HG03354 (cell line): Measurements from ENCODE around the gene PTPN11.
"Not testable (repeated sequence)": the region's sequence is repeated elsewhere in the genome, so short reads cannot be mapped to it uniquely, and the experiment has no call there.

Source experiments
- ATAC-seq: cut with Tn5 transposase; IDR thresholded peaks from one replicate; pipeline ENCODE4 v1.9.1; 2021; ENCODE audit warnings: mild to moderate bottlenecking; ENCODE audit not compliant: unreplicated experiment, poor library complexity, severe bottlenecking

The PTPN11 gene

DNA sequence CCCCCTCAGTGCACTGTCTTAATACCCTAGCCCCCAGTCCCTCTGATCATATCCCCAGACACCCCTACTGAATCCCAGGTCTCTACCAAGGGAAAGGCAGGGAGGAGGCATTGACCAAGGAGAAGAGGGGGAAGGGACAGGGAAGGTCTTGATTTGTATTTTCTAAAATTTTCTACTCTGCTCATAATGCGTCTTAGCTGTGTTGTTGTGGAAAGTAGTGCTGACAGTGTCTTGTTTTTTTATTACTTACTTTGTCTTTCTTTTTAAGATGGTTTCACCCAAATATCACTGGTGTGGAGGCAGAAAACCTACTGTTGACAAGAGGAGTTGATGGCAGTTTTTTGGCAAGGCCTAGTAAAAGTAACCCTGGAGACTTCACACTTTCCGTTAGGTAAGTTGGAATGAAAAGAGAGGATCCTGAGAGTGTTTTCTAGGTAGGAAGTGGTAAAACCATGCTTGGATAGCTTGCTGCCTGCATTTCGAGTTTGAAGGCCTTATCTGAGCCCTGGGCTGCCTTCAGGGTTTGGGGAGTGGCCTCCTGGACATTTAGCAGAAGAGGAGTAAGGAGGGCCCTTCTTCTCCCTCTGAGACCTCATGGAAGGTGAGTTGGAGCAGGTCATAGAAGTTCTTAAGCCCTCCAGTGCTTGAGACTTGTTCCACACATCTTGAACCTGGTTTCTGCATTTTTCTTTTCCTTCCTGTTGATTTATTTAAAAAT is 27.4 kb downstream of the PTPN11 start:
- no peak for ATAC-seq

DNA sequence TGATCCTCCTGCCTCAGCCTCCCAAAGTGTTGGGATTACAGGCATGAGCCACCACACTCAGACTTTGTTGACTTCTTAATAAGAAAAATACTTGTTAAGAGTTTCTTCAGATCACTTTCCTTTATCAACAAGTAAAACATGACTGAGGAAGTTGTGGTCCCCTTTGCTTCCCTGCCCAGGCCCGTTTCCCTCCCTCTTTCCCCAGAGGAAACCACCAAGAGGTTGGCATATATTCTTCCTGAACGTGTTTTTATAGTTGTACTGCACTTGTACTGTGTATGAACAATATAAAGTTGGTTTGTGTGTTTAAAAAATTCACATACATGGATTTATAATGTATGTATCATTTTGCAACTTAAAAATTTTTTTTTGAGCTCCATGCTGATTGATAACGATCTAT is 28.4 kb downstream of the PTPN11 start:
- no peak for ATAC-seq

DNA sequence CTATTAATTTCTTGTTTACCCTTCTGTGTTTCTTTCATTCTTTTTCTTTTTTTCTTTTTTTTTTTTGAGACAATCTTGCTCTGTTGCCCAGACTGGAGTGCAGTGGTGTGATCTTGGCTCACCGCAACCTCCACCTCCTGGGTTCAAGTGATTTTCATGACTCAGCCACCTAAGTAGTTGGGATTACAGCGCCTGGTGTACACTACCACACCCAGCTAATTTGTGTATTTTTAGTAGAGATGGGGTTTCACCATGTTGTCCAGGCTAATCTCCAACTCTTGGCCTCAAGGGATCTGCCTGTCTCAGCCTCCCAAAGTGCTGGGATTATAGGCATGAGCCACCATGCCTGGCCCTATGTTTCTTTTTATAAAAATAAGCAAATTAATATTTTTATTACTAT is 29.4 kb downstream of the PTPN11 start:
- not testable (repeated sequence) for ATAC-seq

DNA sequence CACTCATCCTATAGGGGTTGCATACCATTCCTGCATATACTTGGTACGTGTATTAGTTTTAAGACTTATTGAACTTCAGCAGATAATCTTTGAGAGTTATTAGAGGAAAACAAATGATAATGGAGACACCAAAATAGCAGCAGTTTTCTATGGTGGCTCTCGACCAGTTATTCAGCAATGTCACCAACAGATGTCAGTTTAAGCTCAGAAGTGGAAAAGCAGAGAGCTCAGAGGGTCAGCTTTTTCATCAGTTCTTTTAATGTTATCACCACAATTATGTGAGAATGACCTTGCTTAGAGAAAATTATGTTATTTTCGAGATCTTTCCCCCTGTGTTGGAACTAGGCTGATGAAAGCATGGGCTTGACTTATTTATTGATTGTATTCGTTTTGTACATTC is 32.0 kb downstream of the PTPN11 start:
- no peak for ATAC-seq

- no peak for ATAC-seq
These were observed 37.3 kb downstream of the PTPN11 start for GRCh38 chr12:112456029-112456428.

DNA sequence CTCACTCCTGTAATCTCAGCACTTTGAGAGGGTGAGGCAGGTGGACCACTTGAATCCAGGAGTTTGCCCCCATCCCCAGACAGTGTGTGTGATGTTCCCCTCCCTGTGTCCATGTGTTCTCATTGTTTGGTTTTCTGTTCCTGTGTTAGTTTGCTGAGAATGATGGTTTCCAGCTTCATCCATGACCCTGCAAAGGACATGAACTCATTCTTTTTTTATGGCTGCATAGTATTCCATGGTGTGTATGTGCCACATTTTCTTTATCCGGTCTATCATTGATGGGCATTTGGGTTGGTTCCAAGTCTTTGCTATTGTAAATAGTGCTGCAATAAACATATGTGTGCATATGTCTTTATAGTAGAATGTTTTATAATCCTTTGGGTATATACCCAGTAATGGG is 38.4 kb downstream of the PTPN11 start:
- not testable (repeated sequence) for ATAC-seq

GRCh38 chr12:112458330-112458729 is 39.6 kb downstream of the PTPN11 start:
- ATAC-seq, result no peak

- no peak for ATAC-seq
These were observed 40.0 kb downstream of the PTPN11 start for GRCh38 chr12:112458751-112459150.

GRCh38 chr12:112463478-112463877 is 44.7 kb downstream of the PTPN11 start:
- peak; percentile 53 for ATAC-seq

DNA sequence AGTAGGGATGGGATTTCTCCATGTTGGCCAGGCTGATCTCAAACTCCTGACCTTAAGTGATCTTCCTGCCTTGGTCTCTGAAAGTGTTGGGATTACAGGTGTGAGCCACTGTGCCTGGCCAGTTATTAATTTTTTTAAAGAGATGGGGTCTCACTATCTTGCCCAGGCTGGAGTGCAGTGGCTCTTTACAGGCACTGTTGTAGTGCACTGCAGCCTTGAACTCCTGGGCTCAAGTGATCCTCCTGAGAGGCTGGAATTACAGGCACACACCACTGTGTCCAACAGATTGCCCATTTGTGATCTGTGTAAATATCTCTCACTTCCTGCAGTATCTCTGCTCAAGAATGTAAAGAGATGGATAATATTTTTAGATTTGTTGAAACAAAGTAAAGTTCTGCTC is 45.9 kb downstream of the PTPN11 start:
- no peak for ATAC-seq

- ATAC-seq, result no peak
These were observed 47.3 kb downstream of the PTPN11 start for GRCh38 chr12:112466011-112466422.

- no peak for ATAC-seq
These were observed 48.1 kb downstream of the PTPN11 start for GRCh38 chr12:112466835-112467234.

- ATAC-seq, result no peak
These were observed 49.3 kb downstream of the PTPN11 start for GRCh38 chr12:112468046-112468445.

DNA sequence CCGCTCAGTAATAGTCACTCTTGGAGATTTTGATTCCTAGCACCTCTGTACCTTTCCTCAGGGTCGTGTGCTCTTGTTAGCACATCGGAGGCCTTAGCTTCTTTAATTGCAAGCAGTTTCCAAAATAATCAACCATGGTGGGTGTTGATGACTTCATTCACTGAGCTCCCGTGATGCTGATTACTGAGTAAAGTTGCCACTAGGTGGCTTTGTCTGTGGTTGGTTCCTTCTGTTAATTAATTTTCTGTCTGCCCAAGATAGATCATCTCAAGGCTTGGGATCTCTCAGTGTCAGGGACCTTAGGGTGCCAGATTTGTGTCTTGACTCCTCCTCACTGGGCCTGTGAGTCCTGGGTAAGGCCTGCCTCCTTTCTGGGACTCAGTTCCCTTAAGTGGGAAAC is 54.3 kb downstream of the PTPN11 start:
- ATAC-seq, result no peak

DNA sequence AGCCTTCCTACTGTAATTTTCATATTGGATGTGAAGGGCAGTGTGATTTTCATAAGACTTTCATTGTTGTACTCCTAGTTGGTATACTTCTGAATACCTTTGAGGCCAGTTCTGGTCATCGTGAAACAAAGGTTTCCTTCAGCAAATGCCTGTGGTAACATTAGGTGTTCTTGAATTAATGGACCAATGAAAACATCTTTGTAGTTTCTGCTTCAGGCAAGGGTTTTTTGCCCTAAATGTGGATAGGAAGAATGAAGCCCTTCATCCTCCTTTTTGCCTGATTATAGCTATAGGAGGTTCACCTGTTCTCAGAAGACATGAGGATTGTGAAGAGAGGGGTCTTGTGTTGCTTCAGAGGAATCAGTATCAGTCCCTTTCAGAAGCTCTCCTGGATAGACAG is 60.7 kb downstream of the PTPN11 start:
- ATAC-seq, result no peak

DNA sequence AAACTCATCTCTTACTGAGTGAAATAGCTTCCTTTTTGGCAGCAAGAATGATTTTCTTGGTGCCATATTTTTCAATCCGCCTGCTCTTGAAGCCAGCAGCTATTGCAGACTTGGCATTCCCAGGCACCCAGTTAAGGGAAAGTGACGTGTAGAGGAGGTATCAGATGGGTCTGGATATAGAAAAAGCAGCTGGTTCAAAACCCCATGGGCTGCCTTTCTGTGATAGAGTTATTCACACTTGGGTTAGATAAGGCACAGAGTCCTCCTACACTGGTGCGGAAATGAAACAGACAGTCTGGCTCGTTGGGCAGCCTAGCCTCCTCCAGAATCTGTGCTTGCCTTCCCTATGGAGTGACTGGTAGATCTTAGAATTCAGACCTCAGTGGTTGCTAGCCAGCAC is 62.2 kb downstream of the PTPN11 start:
- no peak for ATAC-seq

DNA sequence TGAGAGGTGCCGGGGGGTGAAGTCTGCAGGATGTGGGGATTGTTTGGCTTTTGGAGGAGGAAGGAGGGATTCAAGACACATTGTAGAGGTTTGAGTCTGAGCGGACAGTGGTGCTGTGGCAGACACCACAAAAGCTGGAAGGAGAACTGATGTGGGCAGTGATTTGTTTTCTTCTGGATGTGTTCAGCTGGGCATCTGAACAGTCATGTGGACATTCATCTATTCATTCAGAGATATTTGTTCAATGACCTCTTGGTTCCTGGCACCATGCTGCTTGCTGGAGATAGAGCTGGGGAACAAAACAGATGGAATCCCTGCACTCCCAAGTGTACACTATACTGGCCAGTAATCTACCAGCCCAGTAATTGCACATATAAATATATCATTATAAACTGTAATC is 64.0 kb downstream of the PTPN11 start:
- ATAC-seq, result no peak

- no peak for ATAC-seq
These were observed 67.6 kb downstream of the PTPN11 start for GRCh38 chr12:112486361-112486760.

GRCh38 chr12:112488257-112488876 is 69.6 kb downstream of the PTPN11 start:
- ATAC-seq, result no peak

- ATAC-seq, result no peak
These were observed 70.7 kb downstream of the PTPN11 start for GRCh38 chr12:112489456-112489855.

DNA sequence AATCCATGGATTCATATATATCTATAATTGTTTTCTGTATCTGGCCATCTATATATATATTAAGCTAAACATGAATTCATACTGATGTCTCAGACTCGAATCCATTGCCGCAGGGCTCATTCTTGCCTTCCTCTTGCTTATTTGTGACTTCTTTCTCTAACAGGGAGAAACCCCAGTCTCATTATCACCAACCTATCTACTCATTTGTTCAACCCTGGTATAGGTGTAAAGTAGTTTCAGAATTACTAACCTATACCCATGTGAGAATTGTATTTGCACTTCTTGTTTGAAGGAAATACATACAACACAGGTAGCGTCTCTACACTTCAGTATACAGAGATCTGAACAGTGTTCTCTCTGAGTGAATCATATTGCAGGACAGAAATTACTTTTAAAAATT is 77.7 kb downstream of the PTPN11 start:
- ATAC-seq, result peak; percentile 70

- ATAC-seq, result no peak
These were observed 79.8 kb downstream of the PTPN11 start for GRCh38 chr12:112498580-112498979.
